SK-N-MC (cell line): ENCODE measurements around the gene IMMP2L.

Experiments used
- EZH2 ChIP-seq: fragments of 200-600 bp; sonication (generic); IDR thresholded peaks from one replicate; pipeline ENCODE4 v1.6.1; 2017; ENCODE audit warnings: antibody characterized with exemption
- FOXP2 ChIP-seq: optimal IDR thresholded peaks from 2 replicates; pipeline ENCODE3; 2011; ENCODE audit warnings: mild to moderate bottlenecking, moderate library complexity; ENCODE audit not compliant: insufficient read depth; ENCODE audit errors: extremely low read length, control extremely low read depth
- POLR2AphosphoS5 ChIP-seq: IDR thresholded peaks from 2 replicates; pipeline ENCODE4 v1.6.1; 2012; ENCODE audit warnings: mild to moderate bottlenecking, low read depth, low read length, borderline replicate concordance

GRCh38 chr7:111364413-111364812, 197.9 kb downstream of the IMMP2L start:
- TF ChIP-seq EZH2 (no peak), POLR2AphosphoS5 (no peak), FOXP2 (no peak)
